SU-DHL-6 (cell line): ENCODE measurements around the gene STARD3.
"Not testable (repeated sequence)": the region's sequence is repeated elsewhere in the genome, so short reads cannot be mapped to it uniquely, and the experiment has no call there.

ENCODE experiments used
- CTCF ChIP-seq: fragments of 200-600 bp; sonication (generic); IDR thresholded peaks from one replicate; pipeline ENCODE4 v1.5.1; 2017; ENCODE audit warnings: antibody characterized with exemption, mild to moderate bottlenecking, low read length, moderate library complexity; ENCODE audit not compliant: insufficient read depth, poor library complexity, severe bottlenecking
- EZH2phosphoT487 ChIP-seq: fragments of 200-600 bp; sonication (generic), shearing (Covaris generic); conservative IDR thresholded peaks from 2 replicates; pipeline ENCODE4 v1.6.1; 2018; ENCODE audit warnings: mild to moderate bottlenecking, antibody characterized with exemption, low read length, moderate library complexity, mixed read lengths

- TF ChIP-seq EZH2phosphoT487, CTCF: not testable (repeated sequence)
Measured at GRCh38 chr17:39590180-39590579, 46.8 kb upstream of the STARD3 start.
